Left forelimb (tissue), 1 donor: ENCODE data around the gene RNF215.
"Not testable (repeated sequence)": the region's sequence is repeated elsewhere in the genome, so short reads cannot be mapped to it uniquely, and the experiment has no call there.

Source experiments
- DNase-seq: peaks from one replicate; pipeline ENCODE4 v3.0.0-alpha.2; 2018; ENCODE audit warnings: low spot score

RNF215 gene

GRCh38 chr22:30420347-30421125 lies 33.3 kb upstream of the RNF215 start:
- no peak for DNase-seq

GRCh38 chr22:30416837-30417236 lies 29.6 kb upstream of the RNF215 start:
- DNase-seq = no peak

- no peak for DNase-seq
Observed at GRCh38 chr22:30416403-30416802, 29.2 kb upstream of the RNF215 start.

GRCh38 chr22:30414525-30415047 lies 27.4 kb upstream of the RNF215 start:
- DNase-seq = no peak

- no peak for DNase-seq
Observed at GRCh38 chr22:30413745-30414524, 26.7 kb upstream of the RNF215 start.

GRCh38 chr22:30413001-30413400 lies 25.8 kb upstream of the RNF215 start:
- no peak for DNase-seq

GRCh38 chr22:30411780-30412179 lies 24.6 kb upstream of the RNF215 start:
- no peak for DNase-seq

GRCh38 chr22:30408388-30409102 lies 21.3 kb upstream of the RNF215 start:
- DNase-seq = no peak

GRCh38 chr22:30406400-30406799 lies 19.2 kb upstream of the RNF215 start:
- no peak for DNase-seq

- DNase-seq = no peak
Observed at GRCh38 chr22:30405731-30406130, 18.5 kb upstream of the RNF215 start.

GRCh38 chr22:30404307-30404706 lies 17.1 kb upstream of the RNF215 start:
- DNase-seq = no peak

- not testable (repeated sequence) for DNase-seq
Observed at GRCh38 chr22:30402766-30403104, 15.5 kb upstream of the RNF215 start.

GRCh38 chr22:30402028-30402765 lies 15.0 kb upstream of the RNF215 start:
- no peak for DNase-seq

GRCh38 chr22:30401024-30401423 lies 13.8 kb upstream of the RNF215 start:
- DNase-seq = not testable (repeated sequence)

- DNase-seq = no peak
Observed at GRCh38 chr22:30400159-30400558, 12.9 kb upstream of the RNF215 start.

- no peak for DNase-seq
Observed at GRCh38 chr22:30399718-30400117, 12.5 kb upstream of the RNF215 start.

GRCh38 chr22:30398685-30399680 lies 11.8 kb upstream of the RNF215 start:
- no peak for DNase-seq

- no peak for DNase-seq
Observed at GRCh38 chr22:30397656-30398635, 10.7 kb upstream of the RNF215 start.
